T-helper 17 cell (primary cell): ENCODE data around the gene CACNB2. TPM values are rescaled to one million over a fixed set of nuclear protein-coding genes. Genes with fewer than 3 reads are reported as not detected.

Experiments used
- ATAC-seq: fragments of 150-1000 bp; cut with Tn5 transposase; 2 replicates; pipeline ENCODE4 v1.10.0; 2021; ENCODE audit warnings: mild to moderate bottlenecking, moderate library complexity
- DNase-seq, 3 donors: peaks; one replicate each; pipeline versions ENCODE4 v3.0.0 to v3.0.0-alpha.2; 2020 to 2021
- H3K9me3 ChIP-seq: one replicate; pipeline ENCODE4 v1.7.0; 2013; ENCODE audit warnings: low read length, mild to moderate bottlenecking; ENCODE audit not compliant: control insufficient read depth, poor library complexity, severe bottlenecking
- H3K27ac Mint-ChIP-seq: one replicate; pipeline ENCODE4 v1.8.0; 2022; ENCODE audit warnings: mild to moderate bottlenecking, moderate library complexity, mixed read lengths
- H3K27me3 Mint-ChIP-seq: one replicate; pipeline ENCODE4 v1.8.0; 2022; ENCODE audit warnings: mixed read lengths
- H3K36me3 Mint-ChIP-seq: one replicate; pipeline ENCODE4 v1.8.0; 2022; ENCODE audit warnings: low read depth, mixed read lengths
- H3K4me1 Mint-ChIP-seq: one replicate; pipeline ENCODE4 v1.8.0; 2022; ENCODE audit warnings: mild to moderate bottlenecking, mixed read lengths
- H3K4me3 Mint-ChIP-seq: one replicate; pipeline ENCODE4 v1.8.0; 2022; ENCODE audit warnings: mild to moderate bottlenecking, moderate library complexity, mixed read lengths
- total RNA-seq, 4 donors: library from RNA in 2 of 4; stranded (reverse) in 2 of 4; gene quantifications; one replicate each; pipeline ENCODE4 v1.2.3 and lab custom pipeline; 2022 to 2026

The CACNB2 gene
- total RNA-seq, 2 donors from 2014 or later = not detected

DNA sequence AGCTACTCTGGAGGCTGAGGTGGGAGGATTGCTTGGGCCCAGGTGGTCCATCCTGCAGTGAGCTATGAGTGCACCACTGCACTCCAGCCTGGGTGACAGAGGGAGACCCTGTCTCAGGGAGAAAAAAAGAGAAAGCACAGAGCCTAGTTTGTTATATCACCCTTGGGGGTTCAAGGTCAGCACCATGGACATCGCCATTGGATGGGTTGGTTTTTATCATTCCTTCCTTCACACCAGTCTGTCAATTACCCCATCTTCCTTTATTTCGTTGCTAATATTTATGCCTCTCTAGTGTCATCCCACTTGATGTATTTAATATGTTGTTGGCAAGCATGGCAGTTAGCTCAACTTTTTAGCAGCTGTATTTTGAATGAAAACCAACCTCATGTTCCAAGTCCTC is 328.9 kb downstream of the CACNB2 start:
- Mint-ChIP-seq H3K27ac (no peak overlapping the region), H3K4me3 (no peak overlapping the region), H3K36me3 (no peaks in the 10 kb centered on the region), H3K27me3 (peaks cover 5% of the 10 kb centered on the region), H3K4me1 (peaks cover 4% of the 10 kb centered on the region)
- no peak for ATAC-seq
- H3K9me3 ChIP-seq = no peaks in the 10 kb centered on the region
- no peak for DNase-seq

DNA sequence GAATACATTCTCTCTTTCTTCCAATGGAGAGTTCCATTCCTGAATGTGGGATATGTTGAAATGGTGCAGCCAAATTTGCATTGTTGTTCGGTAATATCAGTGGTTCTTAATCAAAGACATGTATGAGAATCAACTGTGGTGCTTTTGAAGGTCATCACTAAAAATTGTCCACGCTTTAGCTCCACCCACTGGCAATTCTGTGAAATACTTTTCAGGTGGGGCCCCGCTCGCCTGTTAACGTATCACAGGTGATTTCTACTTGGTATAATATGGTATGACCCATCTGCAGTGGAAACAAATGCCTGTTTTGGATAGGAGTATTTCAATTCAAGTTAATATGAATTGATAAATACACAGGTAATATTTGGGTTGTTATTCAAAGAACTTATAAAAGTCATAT is 332.8 kb downstream of the CACNB2 start:
- DNase-seq = no peak
- Mint-ChIP-seq H3K27me3 (peaks cover 9% of the 10 kb centered on the region), H3K27ac (no peak overlapping the region), H3K36me3 (no peaks in the 10 kb centered on the region), H3K4me1 (peaks cover 4% of the 10 kb centered on the region), H3K4me3 (no peak overlapping the region)
- no peaks in the 10 kb centered on the region for H3K9me3 ChIP-seq
- ATAC-seq = no peak

DNA sequence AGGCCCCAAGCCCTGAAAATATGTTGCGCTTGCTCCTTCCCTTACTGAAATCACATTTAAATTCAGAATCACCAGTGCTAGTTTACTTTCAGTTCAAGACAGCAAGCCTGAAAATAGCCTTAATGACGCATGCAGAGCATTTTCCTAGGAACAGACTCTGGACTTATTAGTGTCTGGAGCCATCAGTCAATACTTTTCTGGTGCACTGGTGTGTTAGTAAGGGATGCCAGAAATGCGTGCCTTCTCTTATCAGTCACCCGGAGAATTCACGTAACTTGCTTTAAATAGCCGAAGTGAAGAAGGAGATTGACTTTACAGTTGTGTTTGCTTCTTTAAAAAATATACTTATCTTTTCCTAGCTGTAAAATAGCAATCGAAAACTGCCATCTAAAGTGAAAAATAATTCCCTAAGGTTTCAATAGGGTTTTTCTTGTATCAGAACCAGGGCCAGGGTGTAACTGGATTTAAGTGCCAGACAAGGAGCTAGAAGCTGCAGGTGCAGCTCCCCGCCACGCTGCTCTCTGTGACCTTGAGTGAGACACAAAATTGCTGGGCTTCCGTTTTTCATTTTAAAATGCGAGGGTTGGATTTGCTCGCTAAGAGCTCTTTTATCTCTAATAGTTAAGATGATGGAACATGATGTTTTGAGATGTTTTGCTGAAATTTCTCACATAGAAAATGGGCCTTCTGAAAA is 333.3 kb downstream of the CACNB2 start:
- DNase-seq = no peak
- Mint-ChIP-seq H3K4me3 (no peak overlapping the region), H3K4me1 (peaks cover 4% of the 10 kb centered on the region), H3K36me3 (no peaks in the 10 kb centered on the region), H3K27me3 (peaks cover 9% of the 10 kb centered on the region), H3K27ac (no peak overlapping the region)
- no peak for ATAC-seq
- no peaks in the 10 kb centered on the region for H3K9me3 ChIP-seq

- H3K4me3 Mint-ChIP-seq = no peak overlapping the region
- H3K9me3 ChIP-seq = no peaks in the 10 kb centered on the region
- H3K4me1 Mint-ChIP-seq = peaks cover 4% of the 10 kb centered on the region
- no peaks in the 10 kb centered on the region for H3K36me3 Mint-ChIP-seq
- H3K27me3 Mint-ChIP-seq = peaks cover 9% of the 10 kb centered on the region
- DNase-seq (no peak), ATAC-seq (no peak)
- H3K27ac Mint-ChIP-seq = no peak overlapping the region
Observed at GRCh38 chr10:18474118-18474455, 333.9 kb downstream of the CACNB2 start.

GRCh38 chr10:18476076-18476647 is 335.9 kb downstream of the CACNB2 start:
- ATAC-seq = no peak

DNA sequence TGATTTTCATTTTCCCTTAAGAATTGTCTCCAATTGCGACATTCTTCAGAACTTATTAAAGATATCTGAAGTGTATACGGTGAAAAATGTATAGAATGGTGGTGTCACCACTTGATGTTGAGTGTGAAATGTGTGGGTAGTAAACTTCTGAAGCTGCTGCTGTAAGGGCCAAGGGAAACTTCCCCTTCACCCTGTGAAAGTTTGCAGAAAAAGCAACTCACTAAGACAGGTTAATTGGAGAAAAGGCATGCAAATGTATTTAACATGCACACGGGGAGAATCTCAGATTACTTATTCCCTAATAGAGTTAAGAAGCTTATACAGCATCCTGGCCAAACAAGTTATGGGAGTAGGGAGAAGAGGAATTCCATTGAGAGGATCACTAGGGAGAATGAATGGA is 338.1 kb downstream of the CACNB2 start:
- H3K9me3 ChIP-seq = no peaks in the 10 kb centered on the region
- ATAC-seq (no peak), DNase-seq (no peak)
- no peak overlapping the region for H3K27ac Mint-ChIP-seq
- H3K36me3 Mint-ChIP-seq = no peaks in the 10 kb centered on the region
- H3K4me1 Mint-ChIP-seq = no peaks in the 10 kb centered on the region
- peaks cover 16% of the 10 kb centered on the region for H3K27me3 Mint-ChIP-seq
- H3K4me3 Mint-ChIP-seq = no peak overlapping the region

More at GRCh38 chr10:18476076-18476647, 335.9 kb downstream of the CACNB2 start:
- no peaks in the 10 kb centered on the region for H3K36me3 Mint-ChIP-seq
- H3K27me3 Mint-ChIP-seq = peaks cover 9% of the 10 kb centered on the region
- no peak overlapping the region for H3K4me3 Mint-ChIP-seq
- peaks cover 4% of the 10 kb centered on the region for H3K4me1 Mint-ChIP-seq
- H3K27ac Mint-ChIP-seq = no peak overlapping the region
- H3K9me3 ChIP-seq = no peaks in the 10 kb centered on the region
- DNase-seq = no peak

- H3K9me3 ChIP-seq = no peaks in the 10 kb centered on the region
- H3K36me3 Mint-ChIP-seq = no peaks in the 10 kb centered on the region
- DNase-seq = no peak
- no peak for ATAC-seq
- no peak overlapping the region for H3K4me3 Mint-ChIP-seq
- H3K4me1 Mint-ChIP-seq = no peaks in the 10 kb centered on the region
- no peak overlapping the region for H3K27ac Mint-ChIP-seq
- H3K27me3 Mint-ChIP-seq = peaks cover 16% of the 10 kb centered on the region
Observed at GRCh38 chr10:18479502-18479901, 339.3 kb downstream of the CACNB2 start.

DNA sequence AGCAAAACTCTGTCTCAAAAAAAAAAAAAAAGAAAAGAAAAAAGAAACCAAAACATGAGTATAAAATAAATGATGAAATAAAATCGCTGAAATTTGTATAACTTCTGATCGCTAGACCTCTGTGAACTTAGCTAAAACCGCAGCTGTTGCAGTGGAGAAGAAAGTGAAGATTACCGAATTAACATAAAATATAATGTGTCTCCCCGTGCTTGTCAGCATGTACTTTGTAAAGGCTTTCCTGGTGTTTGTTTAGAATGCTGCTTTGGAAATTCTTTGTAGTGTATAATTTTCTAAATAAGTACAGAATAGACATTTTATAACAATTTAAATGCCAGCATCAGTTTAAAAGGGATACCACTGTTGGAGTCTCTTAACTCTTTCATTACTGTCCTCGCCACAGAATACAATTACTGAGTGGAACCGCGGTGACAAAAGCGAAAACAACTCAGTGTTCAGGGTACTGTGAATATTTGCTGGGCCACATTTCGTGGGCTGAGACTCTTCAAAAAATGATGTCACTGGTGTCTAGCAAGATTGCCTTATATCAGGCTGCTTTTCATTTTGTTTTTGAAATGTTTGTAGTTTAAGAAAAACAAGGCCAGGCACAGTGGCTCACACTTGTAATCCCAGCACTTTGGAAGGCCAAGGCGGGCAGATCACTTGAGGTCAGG is 343.4 kb downstream of the CACNB2 start:
- no peak for DNase-seq
- no peak for ATAC-seq
- no peak overlapping the region for H3K4me3 Mint-ChIP-seq
- no peak overlapping the region for H3K27ac Mint-ChIP-seq
- peaks cover 7% of the 10 kb centered on the region for H3K27me3 Mint-ChIP-seq
- no peaks in the 10 kb centered on the region for H3K36me3 Mint-ChIP-seq
- no peaks in the 10 kb centered on the region for H3K9me3 ChIP-seq
- H3K4me1 Mint-ChIP-seq = no peaks in the 10 kb centered on the region

- H3K27ac Mint-ChIP-seq = no peak overlapping the region
- no peak overlapping the region for H3K4me3 Mint-ChIP-seq
- no peaks in the 10 kb centered on the region for H3K4me1 Mint-ChIP-seq
- H3K27me3 Mint-ChIP-seq = peaks cover 4% of the 10 kb centered on the region
- ATAC-seq (no peak), DNase-seq (no peak)
- H3K9me3 ChIP-seq = no peaks in the 10 kb centered on the region
- H3K36me3 Mint-ChIP-seq = no peaks in the 10 kb centered on the region
Observed at GRCh38 chr10:18486438-18486837, 346.2 kb downstream of the CACNB2 start.

DNA sequence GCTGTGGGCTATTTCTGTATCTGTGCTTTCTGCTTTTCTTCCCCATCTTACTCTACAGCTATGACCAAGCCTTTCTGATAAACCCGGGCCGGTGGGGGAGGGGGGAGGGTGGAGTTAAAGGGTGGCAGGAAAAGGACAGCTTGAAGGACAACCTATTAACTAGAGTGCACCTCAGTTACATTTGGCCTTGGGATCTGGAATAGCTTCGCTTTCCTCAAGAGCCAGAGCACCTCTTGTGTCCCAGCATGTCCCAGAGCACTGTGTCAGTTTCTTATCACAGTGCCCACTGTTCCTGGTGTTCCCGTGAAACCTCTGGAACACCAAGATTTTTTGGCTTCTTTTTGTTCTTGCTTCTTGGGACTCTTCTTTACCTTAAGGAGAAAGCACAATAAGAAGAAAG is 350.5 kb downstream of the CACNB2 start:
- no peak for DNase-seq
- Mint-ChIP-seq H3K4me3 (no peak overlapping the region), H3K36me3 (no peaks in the 10 kb centered on the region), H3K4me1 (no peaks in the 10 kb centered on the region), H3K27me3 (no peaks in the 10 kb centered on the region), H3K27ac (no peak overlapping the region)
- ATAC-seq = no peak
- H3K9me3 ChIP-seq = no peaks in the 10 kb centered on the region

DNA sequence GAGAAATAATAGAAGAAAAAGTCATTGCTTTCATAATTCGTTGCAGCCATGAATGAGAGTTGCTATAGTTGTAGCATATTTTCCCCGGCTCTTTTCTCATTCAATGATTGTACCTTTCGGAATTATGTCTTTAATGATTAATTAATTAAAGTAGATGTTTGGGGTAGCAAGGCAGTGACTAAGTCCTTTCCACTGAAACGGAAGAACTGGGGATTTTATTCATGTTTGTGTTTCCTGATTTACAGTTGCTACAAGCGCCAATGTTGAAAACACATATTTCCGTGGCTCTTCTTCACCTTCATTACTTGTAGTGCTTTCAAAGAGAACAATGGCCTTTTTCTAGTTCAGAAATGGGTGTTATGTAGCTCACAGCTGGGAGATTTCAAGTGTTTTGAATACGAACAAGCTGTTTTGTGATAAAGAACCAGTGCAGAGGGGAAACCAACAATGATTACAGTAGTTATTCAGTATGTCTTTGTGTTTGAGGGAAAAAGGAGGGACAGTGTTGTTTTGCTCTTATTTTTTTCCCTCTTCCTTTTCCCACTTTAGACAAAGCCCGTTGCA is 357.7 kb downstream of the CACNB2 start:
- H3K36me3 Mint-ChIP-seq = no peaks in the 10 kb centered on the region
- DNase-seq (no peak), ATAC-seq (no peak)
- H3K27ac Mint-ChIP-seq = no peak overlapping the region
- H3K27me3 Mint-ChIP-seq = peaks cover 24% of the 10 kb centered on the region
- H3K4me3 Mint-ChIP-seq = no peak overlapping the region
- no peaks in the 10 kb centered on the region for H3K9me3 ChIP-seq
- peaks cover 2% of the 10 kb centered on the region for H3K4me1 Mint-ChIP-seq

GRCh38 chr10:18498998-18499397 is 358.8 kb downstream of the CACNB2 start:
- H3K27me3 Mint-ChIP-seq = peaks cover 27% of the 10 kb centered on the region
- no peak for ATAC-seq
- no peak for DNase-seq
- H3K4me3 Mint-ChIP-seq = no peak overlapping the region
- H3K9me3 ChIP-seq = no peaks in the 10 kb centered on the region
- peaks cover 2% of the 10 kb centered on the region for H3K4me1 Mint-ChIP-seq
- no peaks in the 10 kb centered on the region for H3K36me3 Mint-ChIP-seq
- H3K27ac Mint-ChIP-seq = no peak overlapping the region

DNA sequence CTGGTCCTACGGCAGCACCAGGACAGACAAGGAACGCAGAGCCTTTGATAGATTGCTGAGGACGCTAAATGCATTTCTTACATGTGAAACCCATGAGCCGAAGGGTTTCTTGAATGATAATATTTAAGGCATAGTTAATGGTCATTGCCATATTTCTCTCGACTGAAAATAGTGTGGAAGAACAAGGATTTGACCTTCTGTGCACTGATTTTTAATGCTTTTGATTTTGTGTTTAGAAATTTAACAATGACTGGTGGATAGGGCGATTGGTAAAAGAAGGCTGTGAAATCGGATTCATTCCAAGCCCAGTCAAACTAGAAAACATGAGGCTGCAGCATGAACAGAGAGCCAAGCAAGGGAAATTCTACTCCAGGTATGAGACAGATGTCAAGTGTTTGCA is 360.4 kb downstream of the CACNB2 start:
- DNase-seq = no peak
- H3K27me3 Mint-ChIP-seq = peaks cover 34% of the 10 kb centered on the region

More for the DNA sequence above, 360.4 kb downstream of the CACNB2 start:
- Mint-ChIP-seq H3K4me1 (peaks cover 2% of the 10 kb centered on the region), H3K27ac (no peak overlapping the region), H3K4me3 (no peak overlapping the region), H3K36me3 (peaks cover 2% of the 10 kb centered on the region)
- ATAC-seq = no peak
- no peaks in the 10 kb centered on the region for H3K9me3 ChIP-seq
